Choroid plexus epithelial cell (primary cell): ENCODE results near the gene MAP3K7CL.
A peak's percentile ranks its signal among the peaks of the same experiment; 100 is the strongest.

Experiments
- DNase-seq: peaks from one replicate; pipeline ENCODE4 v3.0.0-alpha.2; 2010; ENCODE audit warnings: low read depth
- H3K4me3 ChIP-seq: 2 replicates; pipeline ENCODE4 v1.5.1; 2011; ENCODE audit warnings: low read depth, mild to moderate bottlenecking, control low read depth, low read length, moderate library complexity
- TF ChIP-seq, protein P1 (sequence below): conservative IDR thresholded peaks from 2 replicates; pipeline ENCODE4 v1.5.1; 2011; ENCODE audit warnings: low read depth, mild to moderate bottlenecking, control low read depth, inconsistent platforms, low read length, moderate library complexity

MAP3K7CL gene

DNA sequence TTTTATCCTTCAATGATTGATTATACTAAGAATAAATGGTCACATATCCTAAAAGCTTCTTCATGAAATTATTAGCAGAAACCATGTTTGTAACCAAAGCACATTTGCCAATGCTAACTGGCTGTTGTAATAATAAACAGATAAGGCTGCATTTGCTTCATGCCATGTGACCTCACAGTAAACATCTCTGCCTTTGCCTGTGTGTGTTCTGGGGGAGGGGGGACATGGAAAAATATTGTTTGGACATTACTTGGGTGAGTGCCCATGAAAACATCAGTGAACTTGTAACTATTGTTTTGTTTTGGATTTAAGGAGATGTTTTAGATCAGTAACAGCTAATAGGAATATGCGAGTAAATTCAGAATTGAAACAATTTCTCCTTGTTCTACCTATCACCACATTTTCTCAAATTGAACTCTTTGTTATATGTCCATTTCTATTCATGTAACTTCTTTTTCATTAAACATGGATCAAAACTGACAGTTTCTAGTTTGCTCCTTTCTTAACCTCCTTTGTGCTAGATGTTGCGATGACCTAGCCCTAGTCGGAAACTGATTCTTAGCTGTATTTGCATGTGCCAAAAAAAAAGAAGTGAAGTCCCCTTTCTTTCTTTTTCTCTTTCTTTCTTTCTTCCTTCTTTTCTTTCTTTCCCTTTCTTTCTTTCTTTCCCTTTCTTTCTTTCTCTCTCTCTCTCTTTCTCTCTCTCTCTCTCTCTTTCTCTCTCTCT is 45.1 kb downstream of the MAP3K7CL start:
- H3K4me3 ChIP-seq = no peak overlapping the region
- DNase-seq = peak; percentile 95

DNA sequence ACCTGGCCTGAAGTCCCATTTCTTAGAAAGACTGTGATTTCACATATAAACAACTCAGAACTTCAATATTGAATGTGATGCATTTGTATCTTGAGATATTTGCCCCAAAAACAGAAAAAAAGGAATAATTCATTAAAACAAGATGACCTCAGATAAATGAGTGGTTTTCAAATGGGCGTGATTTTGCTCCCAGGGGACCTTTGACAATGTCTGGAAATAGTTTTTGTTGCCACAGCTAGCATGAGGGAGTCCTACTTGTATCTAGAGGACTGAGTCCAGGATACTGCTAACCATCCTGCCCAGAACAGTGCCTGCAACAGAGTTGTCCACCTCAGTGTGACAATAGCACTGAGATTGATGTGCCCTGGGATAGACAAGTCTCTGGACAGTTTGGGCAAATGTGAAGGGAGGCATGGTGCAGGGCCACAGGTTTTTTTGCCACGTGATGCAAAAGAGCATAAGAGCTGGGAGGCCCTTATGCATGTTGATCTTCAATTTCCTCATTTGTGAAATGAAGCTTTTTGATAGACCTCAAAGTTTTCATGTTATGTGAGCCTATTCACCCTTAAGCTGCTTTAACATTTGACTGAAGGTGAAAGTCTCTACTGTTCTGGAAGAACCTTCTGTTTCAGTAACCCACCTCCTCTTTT is 46.2 kb downstream of the MAP3K7CL start:
- H3K4me3 ChIP-seq = no peak overlapping the region
- TF ChIP-seq, protein P1, sequence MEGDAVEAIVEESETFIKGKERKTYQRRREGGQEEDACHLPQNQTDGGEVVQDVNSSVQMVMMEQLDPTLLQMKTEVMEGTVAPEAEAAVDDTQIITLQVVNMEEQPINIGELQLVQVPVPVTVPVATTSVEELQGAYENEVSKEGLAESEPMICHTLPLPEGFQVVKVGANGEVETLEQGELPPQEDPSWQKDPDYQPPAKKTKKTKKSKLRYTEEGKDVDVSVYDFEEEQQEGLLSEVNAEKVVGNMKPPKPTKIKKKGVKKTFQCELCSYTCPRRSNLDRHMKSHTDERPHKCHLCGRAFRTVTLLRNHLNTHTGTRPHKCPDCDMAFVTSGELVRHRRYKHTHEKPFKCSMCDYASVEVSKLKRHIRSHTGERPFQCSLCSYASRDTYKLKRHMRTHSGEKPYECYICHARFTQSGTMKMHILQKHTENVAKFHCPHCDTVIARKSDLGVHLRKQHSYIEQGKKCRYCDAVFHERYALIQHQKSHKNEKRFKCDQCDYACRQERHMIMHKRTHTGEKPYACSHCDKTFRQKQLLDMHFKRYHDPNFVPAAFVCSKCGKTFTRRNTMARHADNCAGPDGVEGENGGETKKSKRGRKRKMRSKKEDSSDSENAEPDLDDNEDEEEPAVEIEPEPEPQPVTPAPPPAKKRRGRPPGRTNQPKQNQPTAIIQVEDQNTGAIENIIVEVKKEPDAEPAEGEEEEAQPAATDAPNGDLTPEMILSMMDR = no peak
- no peak for DNase-seq

More for the DNA sequence above, 45.1 kb downstream of the MAP3K7CL start:
- TF ChIP-seq, protein P1 = no peak

DNA sequence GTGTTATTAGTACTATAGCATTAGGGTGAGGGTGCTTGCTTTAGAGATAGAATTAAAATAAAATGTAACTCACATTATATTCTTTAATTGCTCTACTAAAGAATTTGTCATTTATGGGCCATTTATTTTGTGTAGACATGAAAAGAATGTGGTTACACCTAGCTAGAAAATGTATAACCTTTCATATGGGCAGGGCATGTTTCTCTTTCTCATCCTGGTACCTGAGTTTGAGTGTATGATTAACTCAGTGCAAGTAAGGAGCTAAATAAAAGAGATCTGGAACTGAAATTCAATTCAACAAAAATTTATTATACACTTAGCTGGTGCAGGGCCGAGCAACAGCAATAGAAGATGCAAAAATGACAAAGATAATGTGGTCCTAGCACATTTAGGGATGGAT is 47.4 kb downstream of the MAP3K7CL start:
- no peak for DNase-seq
- TF ChIP-seq, protein P1 = no peak
- H3K4me3 ChIP-seq = no peak overlapping the region

DNA sequence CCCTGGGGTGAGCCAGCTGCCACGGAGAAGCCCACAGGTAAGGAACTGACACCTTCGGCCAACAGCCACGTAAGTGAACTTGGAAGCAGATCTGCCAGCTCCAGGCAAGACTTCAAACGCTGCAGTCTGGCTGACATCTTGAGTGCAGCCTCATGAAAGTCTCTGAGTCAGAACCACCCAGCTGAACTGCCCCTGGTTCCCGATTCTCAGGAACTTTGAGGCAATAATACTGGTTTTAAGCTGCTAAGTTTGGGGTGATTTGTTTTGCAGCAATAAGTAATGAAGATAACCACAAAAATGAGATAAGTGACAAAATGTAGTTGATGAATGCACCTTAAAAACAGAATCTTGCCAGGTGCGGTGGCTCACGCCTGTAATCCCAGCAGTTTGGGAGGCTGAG is 48.5 kb downstream of the MAP3K7CL start:
- H3K4me3 ChIP-seq = no peak overlapping the region
- no peak for DNase-seq
- TF ChIP-seq, protein P1 = no peak

DNA sequence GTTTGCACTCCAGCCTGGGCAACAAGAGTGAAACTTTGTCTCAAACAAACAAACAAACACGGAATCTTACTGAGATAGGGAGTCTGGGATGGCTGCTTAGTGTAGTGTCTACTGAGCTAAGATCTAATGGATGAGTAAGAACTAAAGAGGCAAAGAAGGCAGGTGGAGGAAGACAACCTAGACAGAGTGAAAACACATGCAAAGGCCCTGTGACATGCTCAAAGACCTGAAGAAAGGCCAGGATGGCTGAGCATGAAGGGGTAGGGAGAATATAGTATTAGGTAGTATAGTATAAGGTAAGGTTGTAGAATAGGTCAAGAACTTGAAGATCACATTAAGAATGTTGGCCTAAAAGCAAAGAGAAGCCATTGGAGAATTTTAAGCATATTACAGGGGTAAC is 49.1 kb downstream of the MAP3K7CL start:
- H3K4me3 ChIP-seq = no peak overlapping the region
- TF ChIP-seq, protein P1 = no peak
- no peak for DNase-seq

DNA sequence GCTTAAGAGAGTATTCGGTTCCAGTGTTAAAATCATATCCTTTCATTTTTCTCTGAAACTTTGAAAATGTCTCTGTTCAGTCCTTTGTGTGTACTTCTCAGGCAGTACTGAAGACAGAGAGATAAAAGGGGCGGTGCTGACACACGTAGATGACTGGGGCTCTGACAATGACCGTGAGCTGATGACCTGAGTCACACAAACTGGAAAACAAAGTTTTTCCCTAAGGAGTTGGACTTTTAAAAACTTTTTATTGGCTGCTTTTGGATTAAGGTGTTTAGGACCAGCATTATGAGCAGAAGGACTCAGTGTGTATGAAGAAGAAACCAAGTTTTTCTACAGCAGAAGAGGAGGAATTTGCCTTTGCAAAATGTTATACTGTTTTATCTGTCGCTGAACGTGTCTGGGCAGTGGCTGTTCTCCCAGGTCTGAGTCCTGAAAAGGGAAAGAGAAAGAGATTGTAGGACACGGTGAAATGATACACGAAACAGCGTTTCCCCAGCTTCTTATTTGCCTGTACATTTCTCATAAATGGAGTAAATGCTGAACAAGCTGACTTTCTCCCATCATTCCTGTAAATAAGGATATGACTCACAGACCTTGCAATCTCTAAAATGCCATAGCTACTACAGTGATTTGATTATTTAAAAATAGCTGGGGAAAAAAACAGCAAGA is 51.5 kb downstream of the MAP3K7CL start:
- TF ChIP-seq, protein P1 = no peak
- peak; percentile 96 for DNase-seq
- peak overlapping the region; percentile 49 for H3K4me3 ChIP-seq
